Measurements from ENCODE around the gene SLC37A1.

The SLC37A1 gene

GRCh38 chr21:42565206-42565810 lies 51.7 kb downstream of the SLC37A1 start:
- DNase-seq (ENCODE audit: low read depth in 1 of 2, low spot score in 1 of 2): no peak
- H3K27ac ChIP-seq (replicated peaks): no peak overlapping the region
- TF ChIP-seq REST (IDR thresholded peaks at IDR 0.05; ENCODE audit: insufficient replicate concordance, low read depth): no peak
- no peak for TF ChIP-seq CTCF (IDR thresholded peaks at IDR 0.05; ENCODE audit: insufficient read depth, low read length)
- TF ChIP-seq GABPA (IDR thresholded peaks at IDR 0.05; ENCODE audit: low read depth): no peak
- TF ChIP-seq SPI1 (IDR thresholded peaks at IDR 0.05; ENCODE audit: borderline replicate concordance, low read depth): no peak
- TF ChIP-seq POLR2AphosphoS5 (IDR thresholded peaks at IDR 0.05; ENCODE audit: low read depth): no peak
- H3K27me3 ChIP-seq (ENCODE audit: insufficient read depth, poor library complexity, severe bottlenecking): no peaks in the 10 kb centered on the region
- H3K4me3 ChIP-seq (replicated peaks; ENCODE audit: insufficient read depth, low read length): no peak overlapping the region

- TF ChIP-seq CTCF (IDR thresholded peaks at IDR 0.05; ENCODE audit: insufficient read depth, low read length): no peak
- Histone ChIP-seq H3K27ac (replicated peaks) (no peak overlapping the region), H3K27me3 (ENCODE audit: insufficient read depth, poor library complexity, severe bottlenecking) (no peaks in the 10 kb centered on the region), H3K4me3 (replicated peaks; ENCODE audit: insufficient read depth, low read length) (no peak overlapping the region)
- DNase-seq (ENCODE audit: low read depth in 1 of 2, low spot score in 1 of 2): no peak
These were observed 52.4 kb downstream of the SLC37A1 start for GRCh38 chr21:42565886-42566523.

- Histone ChIP-seq H3K27ac (replicated peaks) (no peak overlapping the region), H3K27me3 (ENCODE audit: insufficient read depth, poor library complexity, severe bottlenecking) (no peaks in the 10 kb centered on the region), H3K4me3 (replicated peaks; ENCODE audit: insufficient read depth, low read length) (no peak overlapping the region)
- DNase-seq (ENCODE audit: low read depth in 1 of 2, low spot score in 1 of 2): no peak
- TF ChIP-seq CTCF (IDR thresholded peaks at IDR 0.05; ENCODE audit: insufficient read depth, low read length): no peak
- no peak for TF ChIP-seq POLR2AphosphoS5 (IDR thresholded peaks at IDR 0.05; ENCODE audit: low read depth)
- no peak for TF ChIP-seq SPI1 (IDR thresholded peaks at IDR 0.05; ENCODE audit: borderline replicate concordance, low read depth)
- TF ChIP-seq GABPA (IDR thresholded peaks at IDR 0.05; ENCODE audit: low read depth): no peak
- no peak for TF ChIP-seq REST (IDR thresholded peaks at IDR 0.05; ENCODE audit: insufficient replicate concordance, low read depth)
These were observed 53.0 kb downstream of the SLC37A1 start for GRCh38 chr21:42566524-42567213.
